ENCODE results near the gene DUSP12. TPM values are rescaled to one million over a fixed set of nuclear protein-coding genes. Genes with fewer than 3 reads are reported as not detected.

The DUSP12 gene
- total and polyA plus RNA-seq, 9 of the 15 experiments (the other 6 are each of a cell fraction or from before 2014, with no cell fraction given) = 10.4 to 81.4 (median 43.6) TPM

DNA sequence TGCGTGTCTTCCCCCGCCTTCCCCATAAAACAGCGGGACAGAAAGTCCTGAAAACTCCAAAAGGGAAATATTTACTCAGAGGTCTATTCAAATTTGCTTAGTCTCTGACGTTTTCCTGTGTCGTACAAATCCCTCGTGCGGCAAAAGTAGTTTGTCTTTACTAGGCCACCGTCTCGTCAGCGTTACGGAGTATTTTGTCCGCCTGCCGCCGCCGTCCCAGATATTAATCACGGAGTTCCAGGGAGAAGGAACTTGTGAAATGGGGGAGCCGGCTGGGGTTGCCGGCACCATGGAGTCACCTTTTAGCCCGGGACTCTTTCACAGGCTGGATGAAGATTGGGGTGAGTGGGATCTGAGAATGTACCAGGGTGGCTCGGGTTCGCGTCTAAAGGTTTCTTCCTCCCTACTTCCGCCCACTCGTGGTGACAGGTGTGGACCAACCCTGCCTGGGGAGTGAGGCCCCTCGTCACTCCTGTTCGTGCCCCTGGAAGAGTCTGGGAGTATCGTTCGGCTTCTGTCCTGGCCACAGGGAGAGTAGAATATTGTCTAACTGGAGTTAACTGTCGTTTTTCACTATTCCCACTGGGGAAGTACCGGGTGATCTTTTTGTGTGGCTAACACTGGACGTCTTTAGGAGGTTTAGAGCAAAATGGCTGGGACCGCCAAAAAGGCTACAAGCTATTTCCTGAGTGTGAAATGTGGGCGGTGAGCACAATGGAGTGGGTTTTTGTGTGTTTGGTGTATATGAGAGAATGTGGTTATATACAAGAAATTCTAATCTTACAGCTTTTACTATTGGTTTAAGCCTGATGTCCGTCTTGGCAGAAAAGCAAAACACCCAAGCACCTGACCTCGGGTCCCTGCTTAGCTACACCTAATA lies 16.8 kb downstream of the DUSP12 start, which contains the start of gene ATF6 (continued):
- peak; percentile 96 for TF ChIP-seq CREM (IDR thresholded peaks at IDR 0.05; ENCODE audit: low read depth)
- TF ChIP-seq, protein P1, sequence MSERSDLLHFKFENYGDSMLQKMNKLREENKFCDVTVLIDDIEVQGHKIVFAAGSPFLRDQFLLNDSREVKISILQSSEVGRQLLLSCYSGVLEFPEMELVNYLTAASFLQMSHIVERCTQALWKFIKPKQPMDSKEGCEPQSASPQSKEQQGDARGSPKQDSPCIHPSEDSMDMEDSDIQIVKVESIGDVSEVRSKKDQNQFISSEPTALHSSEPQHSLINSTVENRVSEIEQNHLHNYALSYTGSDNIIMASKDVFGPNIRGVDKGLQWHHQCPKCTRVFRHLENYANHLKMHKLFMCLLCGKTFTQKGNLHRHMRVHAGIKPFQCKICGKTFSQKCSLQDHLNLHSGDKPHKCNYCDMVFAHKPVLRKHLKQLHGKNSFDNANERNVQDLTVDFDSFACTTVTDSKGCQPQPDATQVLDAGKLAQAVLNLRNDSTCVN (CRISPR knock-in tag; IDR thresholded peaks at IDR 0.05) = no peak
- peak; percentile 95 for TF ChIP-seq TOE1 (IDR thresholded peaks at IDR 0.05; ENCODE audit: borderline replicate concordance)
- no peak for TF ChIP-seq TOE1 (CRISPR knock-in tag; IDR thresholded peaks at IDR 0.05; ENCODE audit: borderline replicate concordance, low read depth)
- peak; percentile 55 for TF ChIP-seq POLR2B (IDR thresholded peaks at IDR 0.05; ENCODE audit: low read depth, partially characterized antibody)
- TF ChIP-seq SUPT5H (IDR thresholded peaks at IDR 0.05) = peak; percentile 82
- TF ChIP-seq, protein P2, sequence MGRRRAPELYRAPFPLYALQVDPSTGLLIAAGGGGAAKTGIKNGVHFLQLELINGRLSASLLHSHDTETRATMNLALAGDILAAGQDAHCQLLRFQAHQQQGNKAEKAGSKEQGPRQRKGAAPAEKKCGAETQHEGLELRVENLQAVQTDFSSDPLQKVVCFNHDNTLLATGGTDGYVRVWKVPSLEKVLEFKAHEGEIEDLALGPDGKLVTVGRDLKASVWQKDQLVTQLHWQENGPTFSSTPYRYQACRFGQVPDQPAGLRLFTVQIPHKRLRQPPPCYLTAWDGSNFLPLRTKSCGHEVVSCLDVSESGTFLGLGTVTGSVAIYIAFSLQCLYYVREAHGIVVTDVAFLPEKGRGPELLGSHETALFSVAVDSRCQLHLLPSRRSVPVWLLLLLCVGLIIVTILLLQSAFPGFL (CRISPR knock-in tag; IDR thresholded peaks at IDR 0.05) = 0 out of 2 replicates have a peak, but pooled peaks have one; percentile 15
- TF ChIP-seq, protein P3, sequence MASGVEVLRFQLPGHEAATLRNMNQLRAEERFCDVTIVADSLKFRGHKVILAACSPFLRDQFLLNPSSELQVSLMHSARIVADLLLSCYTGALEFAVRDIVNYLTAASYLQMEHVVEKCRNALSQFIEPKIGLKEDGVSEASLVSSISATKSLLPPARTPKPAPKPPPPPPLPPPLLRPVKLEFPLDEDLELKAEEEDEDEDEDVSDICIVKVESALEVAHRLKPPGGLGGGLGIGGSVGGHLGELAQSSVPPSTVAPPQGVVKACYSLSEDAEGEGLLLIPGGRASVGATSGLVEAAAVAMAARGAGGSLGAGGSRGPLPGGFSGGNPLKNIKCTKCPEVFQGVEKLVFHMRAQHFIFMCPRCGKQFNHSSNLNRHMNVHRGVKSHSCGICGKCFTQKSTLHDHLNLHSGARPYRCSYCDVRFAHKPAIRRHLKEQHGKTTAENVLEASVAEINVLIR (CRISPR knock-in tag; IDR thresholded peaks at IDR 0.05) = peak; percentile 79
- TF ChIP-seq KLF6 (CRISPR knock-in tag; IDR thresholded peaks at IDR 0.05; ENCODE audit: borderline replicate concordance) = 0 out of 2 replicates have a peak, but pooled peaks have one; percentile 20
- TF ChIP-seq, protein P4, sequence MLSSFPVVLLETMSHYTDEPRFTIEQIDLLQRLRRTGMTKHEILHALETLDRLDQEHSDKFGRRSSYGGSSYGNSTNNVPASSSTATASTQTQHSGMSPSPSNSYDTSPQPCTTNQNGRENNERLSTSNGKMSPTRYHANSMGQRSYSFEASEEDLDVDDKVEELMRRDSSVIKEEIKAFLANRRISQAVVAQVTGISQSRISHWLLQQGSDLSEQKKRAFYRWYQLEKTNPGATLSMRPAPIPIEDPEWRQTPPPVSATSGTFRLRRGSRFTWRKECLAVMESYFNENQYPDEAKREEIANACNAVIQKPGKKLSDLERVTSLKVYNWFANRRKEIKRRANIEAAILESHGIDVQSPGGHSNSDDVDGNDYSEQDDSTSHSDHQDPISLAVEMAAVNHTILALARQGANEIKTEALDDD (IDR thresholded peaks at IDR 0.05) = no peak
- no peak for TF ChIP-seq PCBP2 (IDR thresholded peaks at IDR 0.05; ENCODE audit: low read depth, low read length, poor library complexity, severe bottlenecking)
- no peak for TF ChIP-seq SMARCB1 (IDR thresholded peaks at IDR 0.05; ENCODE audit: insufficient read length, low read depth)
- TF ChIP-seq, protein P5, sequence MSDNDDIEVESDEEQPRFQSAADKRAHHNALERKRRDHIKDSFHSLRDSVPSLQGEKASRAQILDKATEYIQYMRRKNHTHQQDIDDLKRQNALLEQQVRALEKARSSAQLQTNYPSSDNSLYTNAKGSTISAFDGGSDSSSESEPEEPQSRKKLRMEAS (CRISPR knock-in tag; IDR thresholded peaks at IDR 0.05) = peak; percentile 76
- TF ChIP-seq, protein P6, sequence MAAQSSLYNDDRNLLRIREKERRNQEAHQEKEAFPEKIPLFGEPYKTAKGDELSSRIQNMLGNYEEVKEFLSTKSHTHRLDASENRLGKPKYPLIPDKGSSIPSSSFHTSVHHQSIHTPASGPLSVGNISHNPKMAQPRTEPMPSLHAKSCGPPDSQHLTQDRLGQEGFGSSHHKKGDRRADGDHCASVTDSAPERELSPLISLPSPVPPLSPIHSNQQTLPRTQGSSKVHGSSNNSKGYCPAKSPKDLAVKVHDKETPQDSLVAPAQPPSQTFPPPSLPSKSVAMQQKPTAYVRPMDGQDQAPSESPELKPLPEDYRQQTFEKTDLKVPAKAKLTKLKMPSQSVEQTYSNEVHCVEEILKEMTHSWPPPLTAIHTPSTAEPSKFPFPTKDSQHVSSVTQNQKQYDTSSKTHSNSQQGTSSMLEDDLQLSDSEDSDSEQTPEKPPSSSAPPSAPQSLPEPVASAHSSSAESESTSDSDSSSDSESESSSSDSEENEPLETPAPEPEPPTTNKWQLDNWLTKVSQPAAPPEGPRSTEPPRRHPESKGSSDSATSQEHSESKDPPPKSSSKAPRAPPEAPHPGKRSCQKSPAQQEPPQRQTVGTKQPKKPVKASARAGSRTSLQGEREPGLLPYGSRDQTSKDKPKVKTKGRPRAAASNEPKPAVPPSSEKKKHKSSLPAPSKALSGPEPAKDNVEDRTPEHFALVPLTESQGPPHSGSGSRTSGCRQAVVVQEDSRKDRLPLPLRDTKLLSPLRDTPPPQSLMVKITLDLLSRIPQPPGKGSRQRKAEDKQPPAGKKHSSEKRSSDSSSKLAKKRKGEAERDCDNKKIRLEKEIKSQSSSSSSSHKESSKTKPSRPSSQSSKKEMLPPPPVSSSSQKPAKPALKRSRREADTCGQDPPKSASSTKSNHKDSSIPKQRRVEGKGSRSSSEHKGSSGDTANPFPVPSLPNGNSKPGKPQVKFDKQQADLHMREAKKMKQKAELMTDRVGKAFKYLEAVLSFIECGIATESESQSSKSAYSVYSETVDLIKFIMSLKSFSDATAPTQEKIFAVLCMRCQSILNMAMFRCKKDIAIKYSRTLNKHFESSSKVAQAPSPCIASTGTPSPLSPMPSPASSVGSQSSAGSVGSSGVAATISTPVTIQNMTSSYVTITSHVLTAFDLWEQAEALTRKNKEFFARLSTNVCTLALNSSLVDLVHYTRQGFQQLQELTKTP (IDR thresholded peaks at IDR 0.05; ENCODE audit: low read depth in 1 of 2, partially characterized antibody in 2 of 2) = peak; percentile 71 to 81
- no peak for TF ChIP-seq PTTG1 (tag; IDR thresholded peaks at IDR 0.05; ENCODE audit: low read depth)
- peak; percentile 78; the same call in 1 of the 2 replicates for TF ChIP-seq PHF8 (IDR thresholded peaks at IDR 0.05; ENCODE audit: borderline replicate concordance, low read length)
- no peak for TF ChIP-seq ZNF143 (CRISPR knock-in tag; IDR thresholded peaks at IDR 0.05)
